SJSA1 (cell line): ENCODE data around the gene TRAPPC5. TPM values are rescaled to one million over a fixed set of nuclear protein-coding genes. Genes with fewer than 3 reads are reported as not detected.
"Not testable (repeated sequence)": the region's sequence is repeated elsewhere in the genome, so short reads cannot be mapped to it uniquely, and the experiment has no call there.

Experiments
- DNase-seq, 2 experiments: peaks; one replicate each; pipeline ENCODE4 v3.0.0-alpha.2; 2015 to 2020; ENCODE audit warnings: low spot score in 2 of 2, low read depth in 1 of 2
- H3K27ac ChIP-seq: fragments of 250-450 bp; sonication (Bioruptor Pico); 2 replicates; pipeline ENCODE4 v1.5.1; 2020; ENCODE audit warnings: mild to moderate bottlenecking, moderate library complexity
- H3K27me3 ChIP-seq: fragments of 250-450 bp; sonication (Bioruptor Pico); replicated peaks from 2 replicates; pipeline ENCODE4 v1.5.1; 2020; ENCODE audit warnings: mild to moderate bottlenecking, moderate library complexity
- H3K36me3 ChIP-seq: fragments of 250-450 bp; sonication (Bioruptor Pico); 2 replicates; pipeline ENCODE4 v1.5.1; 2020; ENCODE audit warnings: mild to moderate bottlenecking
- H3K4me1 ChIP-seq: fragments of 250-450 bp; sonication (Bioruptor Pico); replicated peaks from 2 replicates; pipeline ENCODE4 v1.6.1; 2021; ENCODE audit warnings: mild to moderate bottlenecking
- H3K4me3 ChIP-seq: fragments of 250-450 bp; sonication (Bioruptor Pico); 2 replicates; pipeline ENCODE4 v1.5.1; 2020; ENCODE audit warnings: mild to moderate bottlenecking
- H3K9me3 ChIP-seq: fragments of 250-450 bp; sonication (Bioruptor Pico); replicated peaks from 2 replicates; pipeline ENCODE4 v1.5.1; 2020; ENCODE audit warnings: mild to moderate bottlenecking
- total RNA-seq: library from RNA; depleted of rRNA; stranded (reverse); fragments of >200 nt; shearing (Covaris generic); gene quantifications from 2 replicates; pipeline ENCODE4 v1.2.3, GENCODE V29; 2014

Gene TRAPPC5
- total RNA-seq, 1 experiment from 2014 or later = 131 TPM

DNA sequence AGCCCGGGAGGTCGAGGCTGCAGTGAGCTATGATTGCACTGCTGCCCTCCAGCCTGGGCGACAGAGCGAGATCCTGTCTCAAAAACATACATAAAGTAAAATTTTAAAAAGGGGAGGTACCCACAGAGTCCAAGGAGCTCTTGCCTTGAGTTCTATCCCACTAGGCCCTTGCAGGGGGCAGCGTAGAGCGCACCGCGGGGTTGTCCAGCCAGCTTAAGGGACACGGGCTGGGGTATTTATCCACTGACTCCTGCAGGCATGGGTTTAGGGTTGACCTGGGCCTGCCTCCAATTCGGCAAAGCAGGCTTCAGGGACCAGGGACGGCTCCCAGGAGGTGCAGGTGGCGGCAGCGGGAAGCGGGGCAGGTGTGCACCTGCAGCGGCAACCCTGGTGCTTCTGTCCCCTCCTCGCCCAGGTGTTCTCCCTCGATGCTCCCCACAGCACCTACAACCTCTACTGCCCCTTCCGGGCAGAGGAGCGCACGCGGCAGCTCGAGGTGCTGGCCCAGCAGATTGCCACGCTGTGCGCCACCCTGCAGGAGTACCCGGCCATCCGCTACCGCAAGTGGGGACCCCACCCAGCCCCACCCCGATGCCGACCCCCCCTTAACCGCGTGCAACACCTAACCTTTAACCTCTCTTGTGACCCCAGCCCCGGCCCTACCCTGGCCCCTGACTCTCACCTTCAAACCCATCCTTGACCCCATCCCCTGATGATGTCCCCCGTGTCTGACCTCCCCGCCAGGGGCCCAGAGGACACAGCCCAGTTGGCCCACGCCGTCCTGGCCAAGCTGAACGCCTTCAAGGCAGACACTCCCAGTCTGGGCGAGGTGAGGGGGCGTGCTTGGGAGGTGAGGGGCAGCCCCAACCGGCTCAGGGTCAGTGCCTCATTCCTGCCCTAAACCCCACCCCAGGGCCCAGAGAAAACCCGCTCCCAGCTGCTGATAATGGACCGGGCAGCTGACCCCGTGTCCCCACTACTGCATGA is 39.0 kb upstream of the TRAPPC5 start:
- Histone ChIP-seq H3K27ac (no peak overlapping the region), H3K4me3 (no peak overlapping the region), H3K4me1 (no peaks in the 10 kb centered on the region), H3K36me3 (no peaks in the 10 kb centered on the region), H3K27me3 (peaks cover 20% of the 10 kb centered on the region), H3K9me3 (no peaks in the 10 kb centered on the region; the same call in 1 of the 2 replicates)
- DNase-seq = no peak

- Histone ChIP-seq H3K27ac (no peak overlapping the region), H3K4me3 (no peak overlapping the region), H3K36me3 (no peaks in the 10 kb centered on the region), H3K4me1 (no peaks in the 10 kb centered on the region), H3K27me3 (peaks cover 12% of the 10 kb centered on the region), H3K9me3 (no peaks in the 10 kb centered on the region; the same call in 1 of the 2 replicates)
- no peak for DNase-seq
Measured at GRCh38 chr19:7642295-7643030, 38.2 kb upstream of the TRAPPC5 start.

DNA sequence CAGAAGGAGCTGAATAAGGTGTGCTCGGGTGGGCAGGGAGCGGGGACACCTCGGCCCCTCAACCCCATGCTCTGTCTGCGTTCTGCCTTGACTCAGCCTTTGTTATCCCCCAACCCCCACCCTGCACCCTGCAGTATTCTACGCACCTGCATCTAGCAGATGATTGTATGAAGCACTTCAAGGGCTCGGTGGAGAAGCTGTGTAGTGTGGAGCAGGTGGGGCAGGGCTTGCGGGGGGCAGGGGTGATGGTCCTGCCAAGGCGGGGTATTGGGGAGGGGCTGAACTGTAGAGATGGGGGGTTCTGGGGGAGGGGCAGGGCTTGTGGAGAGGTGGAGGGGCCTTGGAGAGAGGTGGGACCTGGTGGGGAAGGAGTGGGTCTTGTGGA is 37.6 kb upstream of the TRAPPC5 start:
- H3K36me3 ChIP-seq = no peaks in the 10 kb centered on the region

DNA sequence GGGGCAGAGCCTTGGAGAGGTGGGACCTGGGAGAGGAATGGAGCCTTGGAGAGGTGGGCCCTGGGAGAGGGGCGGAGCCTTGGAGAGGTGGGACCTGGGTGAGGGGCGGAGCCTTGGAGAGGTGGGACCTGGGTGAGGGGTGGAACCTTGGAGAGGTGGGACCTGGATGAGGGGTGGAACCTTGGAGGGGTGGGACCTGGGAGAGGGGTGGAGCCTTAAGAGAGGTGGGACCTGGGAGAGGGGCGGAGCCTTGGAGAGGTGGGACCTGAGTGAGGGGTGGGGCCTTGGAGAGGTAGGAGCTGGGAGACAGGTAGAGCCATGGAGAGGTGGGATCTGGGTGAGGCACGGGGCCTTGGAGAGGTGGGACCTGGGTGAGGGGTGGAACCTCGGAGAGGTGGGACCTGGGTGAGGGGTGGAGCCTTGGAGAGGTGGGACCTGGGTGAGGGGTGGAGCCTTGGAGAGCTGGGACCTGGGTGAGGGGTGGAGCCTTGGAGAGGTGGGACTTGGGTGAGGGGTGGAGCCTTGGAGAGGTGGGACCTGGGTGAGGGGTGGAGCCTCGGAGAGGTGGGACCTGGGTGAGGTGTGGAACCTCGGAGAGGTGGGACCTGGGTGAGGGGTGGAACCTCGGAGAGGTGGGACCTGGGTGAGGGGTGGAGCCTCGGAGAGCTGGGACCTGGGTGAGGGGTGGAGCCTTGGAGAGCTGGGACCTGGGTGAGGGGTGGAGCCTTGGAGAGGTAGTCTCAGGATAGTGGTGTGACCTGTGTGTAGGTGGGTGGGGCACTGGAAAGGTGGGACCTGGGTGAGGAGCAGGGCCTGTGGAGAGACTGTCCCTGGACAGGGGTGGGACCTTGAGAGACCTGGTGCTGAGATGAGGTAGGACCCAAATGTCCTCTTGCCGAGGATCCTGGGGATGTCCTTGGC is 36.7 kb upstream of the TRAPPC5 start:
- H3K4me1 ChIP-seq, H3K9me3 ChIP-seq, DNase-seq, H3K36me3 ChIP-seq, H3K27ac ChIP-seq, H3K4me3 ChIP-seq: not testable (repeated sequence)
- peaks cover 12% of the 10 kb centered on the region; the same call in 1 of the 2 replicates for H3K27me3 ChIP-seq

More for the DNA sequence above, 37.6 kb upstream of the TRAPPC5 start:
- no peaks in the 10 kb centered on the region for H3K4me1 ChIP-seq
- no peak overlapping the region for H3K27ac ChIP-seq
- peaks cover 7% of the 10 kb centered on the region; the same call in 1 of the 2 replicates for H3K27me3 ChIP-seq
- DNase-seq = no peak
- H3K4me3 ChIP-seq = no peak overlapping the region
- H3K9me3 ChIP-seq = no peaks in the 10 kb centered on the region; the same call in 1 of the 2 replicates

GRCh38 chr19:7644550-7644877 is 36.1 kb upstream of the TRAPPC5 start:
- H3K4me1 ChIP-seq = no peaks in the 10 kb centered on the region
- peaks cover 14% of the 10 kb centered on the region; the same call in 1 of the 2 replicates for H3K27me3 ChIP-seq
- DNase-seq = no peak
- no peaks in the 10 kb centered on the region for H3K36me3 ChIP-seq
- H3K27ac ChIP-seq = no peak overlapping the region
- H3K9me3 ChIP-seq = no peaks in the 10 kb centered on the region; the same call in 1 of the 2 replicates
- no peak overlapping the region for H3K4me3 ChIP-seq

DNA sequence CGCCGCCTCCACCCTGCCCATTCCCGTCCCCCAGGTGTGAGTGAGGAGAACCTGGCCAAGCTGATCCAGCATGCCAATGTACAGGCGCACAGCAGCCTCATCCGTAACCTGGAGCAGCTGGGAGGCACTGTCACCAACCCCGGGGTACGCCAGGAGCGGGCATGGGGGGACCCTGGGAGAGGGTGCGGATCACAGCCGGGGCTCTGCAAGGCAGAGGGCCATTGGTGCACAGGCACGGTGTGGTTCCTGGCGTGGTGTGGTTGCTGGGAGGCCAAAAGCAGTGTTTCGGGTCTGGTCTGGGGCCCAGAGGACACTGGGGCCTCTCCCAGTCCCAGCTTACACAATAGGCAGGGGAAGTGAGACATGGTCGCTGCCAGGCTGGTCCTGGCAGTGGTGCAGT is 35.5 kb upstream of the TRAPPC5 start:
- H3K4me3 ChIP-seq = no peak overlapping the region

GRCh38 chr19:7645656-7646425 is 34.8 kb upstream of the TRAPPC5 start:
- Histone ChIP-seq H3K27me3 (peaks cover 14% of the 10 kb centered on the region; the same call in 1 of the 2 replicates), H3K4me3 (no peak overlapping the region), H3K27ac (no peak overlapping the region), H3K36me3 (no peaks in the 10 kb centered on the region), H3K4me1 (no peaks in the 10 kb centered on the region), H3K9me3 (no peaks in the 10 kb centered on the region)
- DNase-seq = no peak

More for the DNA sequence above, 35.5 kb upstream of the TRAPPC5 start:
- no peaks in the 10 kb centered on the region for H3K9me3 ChIP-seq
- H3K4me1 ChIP-seq = no peaks in the 10 kb centered on the region
- DNase-seq = no peak
- peaks cover 14% of the 10 kb centered on the region; the same call in 1 of the 2 replicates for H3K27me3 ChIP-seq
- no peak overlapping the region for H3K27ac ChIP-seq
- H3K36me3 ChIP-seq = no peaks in the 10 kb centered on the region

GRCh38 chr19:7646426-7646700 is 34.3 kb upstream of the TRAPPC5 start:
- no peak overlapping the region for H3K4me3 ChIP-seq
- DNase-seq = no peak
- no peaks in the 10 kb centered on the region for H3K9me3 ChIP-seq
- H3K27ac ChIP-seq = no peak overlapping the region
- no peaks in the 10 kb centered on the region for H3K4me1 ChIP-seq
- peaks cover 19% of the 10 kb centered on the region for H3K27me3 ChIP-seq
- no peaks in the 10 kb centered on the region for H3K36me3 ChIP-seq

DNA sequence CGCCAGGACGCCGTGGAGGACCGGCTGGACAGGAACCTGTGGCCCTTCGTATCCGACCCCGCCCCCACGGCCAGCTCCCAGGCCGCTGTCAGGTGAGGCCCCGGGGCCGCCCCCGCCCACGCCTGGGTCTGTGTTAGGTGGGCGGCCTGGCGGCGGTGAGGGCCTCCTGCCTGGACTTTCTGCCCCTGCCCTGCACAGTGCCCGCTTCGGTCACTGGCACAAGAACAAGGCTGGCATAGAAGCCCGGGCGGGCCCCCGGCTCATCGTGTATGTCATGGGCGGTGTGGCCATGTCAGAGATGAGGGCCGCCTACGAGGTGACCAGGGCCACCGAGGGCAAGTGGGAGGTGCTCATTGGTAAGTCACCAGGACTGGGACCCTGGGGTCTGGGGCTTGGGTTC is 33.5 kb upstream of the TRAPPC5 start:
- H3K9me3 ChIP-seq = no peaks in the 10 kb centered on the region
- no peak overlapping the region for H3K4me3 ChIP-seq
- no peak overlapping the region for H3K27ac ChIP-seq
- peaks cover 21% of the 10 kb centered on the region for H3K27me3 ChIP-seq
- DNase-seq = no peak
- no peaks in the 10 kb centered on the region for H3K36me3 ChIP-seq
- H3K4me1 ChIP-seq = peaks cover 2% of the 10 kb centered on the region; the same call in 1 of the 2 replicates

DNA sequence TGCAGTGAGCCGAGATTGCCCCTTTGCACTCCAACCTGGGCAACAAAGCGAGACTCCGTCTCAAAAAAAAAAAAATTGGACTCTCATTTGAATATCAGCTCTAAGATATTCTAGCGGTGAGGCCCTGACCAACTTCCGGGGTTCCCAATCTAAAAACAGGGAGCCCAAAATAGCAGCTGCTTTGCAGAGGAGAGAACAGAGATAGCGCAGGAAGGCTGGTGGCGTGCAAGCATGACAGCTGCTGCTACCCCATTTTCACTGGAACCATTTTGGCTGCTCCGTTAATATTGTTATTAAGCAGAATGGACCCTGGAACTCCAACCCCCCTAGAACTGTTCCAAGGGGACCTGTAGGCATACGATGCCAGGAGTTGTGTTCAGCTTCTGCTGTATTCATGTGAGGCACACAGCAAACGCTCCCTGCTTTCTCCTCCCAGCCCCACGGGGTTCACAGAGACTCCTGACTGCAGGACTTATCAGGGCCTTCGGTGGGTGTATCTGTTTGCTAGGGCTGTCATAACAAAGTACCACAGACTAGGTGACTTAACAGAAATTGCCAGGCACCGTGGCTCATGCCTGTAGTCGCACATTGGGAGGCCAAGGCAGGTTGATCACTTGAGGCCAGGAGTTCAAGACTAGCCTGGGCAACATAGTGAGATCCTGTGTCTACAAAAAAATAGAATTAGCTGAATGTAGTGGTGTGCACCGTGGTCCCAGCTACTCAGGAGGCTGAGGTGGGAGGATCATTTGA is 32.2 kb upstream of the TRAPPC5 start:
- no peak for DNase-seq
- no peak overlapping the region for H3K27ac ChIP-seq
- no peaks in the 10 kb centered on the region for H3K9me3 ChIP-seq
- no peak overlapping the region for H3K4me3 ChIP-seq
- H3K4me1 ChIP-seq = peaks cover 3% of the 10 kb centered on the region; the same call in 1 of the 2 replicates
- peaks cover 24% of the 10 kb centered on the region for H3K27me3 ChIP-seq
- no peaks in the 10 kb centered on the region for H3K36me3 ChIP-seq

GRCh38 chr19:7650148-7650547 is 30.5 kb upstream of the TRAPPC5 start:
- Histone ChIP-seq H3K4me1 (peaks cover 3% of the 10 kb centered on the region; the same call in 1 of the 2 replicates), H3K9me3 (no peaks in the 10 kb centered on the region), H3K36me3 (no peaks in the 10 kb centered on the region), H3K27me3 (peaks cover 24% of the 10 kb centered on the region), H3K27ac (no peak overlapping the region), H3K4me3 (no peak overlapping the region)
- DNase-seq = no peak

GRCh38 chr19:7652061-7652641 is 28.5 kb upstream of the TRAPPC5 start:
- Histone ChIP-seq H3K9me3 (no peaks in the 10 kb centered on the region), H3K27ac (no peak overlapping the region), H3K36me3 (no peaks in the 10 kb centered on the region), H3K27me3 (peaks cover 18% of the 10 kb centered on the region), H3K4me3 (no peak overlapping the region), H3K4me1 (peaks cover 3% of the 10 kb centered on the region; the same call in 1 of the 2 replicates)
- peak; percentile 56 to 63 for DNase-seq
